Esophagus mucosa (tissue), 1 donor: Measurements from ENCODE around the gene TIAM2. TPM values are rescaled to one million over a fixed set of nuclear protein-coding genes. Genes with fewer than 3 reads are reported as not detected.

Source experiments
- ATAC-seq: fragments of 200-7000 bp; cut with Tn5 transposase; one replicate; pipeline ENCODE4 v1.9.1; 2020
- total RNA-seq: library from RNA; stranded (reverse); gene quantifications from one replicate; pipeline ENCODE4 v1.2.4, GENCODE V29; 2023
- donor health status: DM: yes; HTN: yes; CAD: no.

TIAM2 gene
- total RNA-seq, 1 donor from 2014 or later, result 3.1 TPM

DNA sequence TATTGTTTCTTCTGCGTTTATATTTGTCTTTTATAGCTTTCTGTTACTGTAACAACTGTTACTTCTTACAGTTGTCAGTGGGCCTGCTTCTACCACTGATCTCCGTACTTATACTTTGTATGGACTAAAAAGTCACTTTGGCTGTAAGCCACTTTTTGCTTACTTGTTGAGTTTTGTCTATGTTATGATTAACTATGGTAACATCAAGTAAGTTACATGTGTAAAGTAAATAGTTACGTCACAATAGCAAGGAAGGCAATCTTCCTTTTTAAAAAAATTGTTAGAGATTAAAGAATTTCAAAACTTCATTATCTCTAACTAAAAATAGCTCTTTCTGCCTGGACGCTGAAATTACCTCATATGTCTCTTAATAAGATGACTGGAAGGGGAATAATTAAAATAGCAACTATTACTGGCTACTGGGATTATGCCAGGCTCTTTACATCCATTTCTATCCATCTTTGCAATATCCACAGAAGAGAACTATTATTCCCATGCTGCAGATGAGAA lies 308.3 kb downstream of the TIAM2 start:
- ATAC-seq, result no peak

DNA sequence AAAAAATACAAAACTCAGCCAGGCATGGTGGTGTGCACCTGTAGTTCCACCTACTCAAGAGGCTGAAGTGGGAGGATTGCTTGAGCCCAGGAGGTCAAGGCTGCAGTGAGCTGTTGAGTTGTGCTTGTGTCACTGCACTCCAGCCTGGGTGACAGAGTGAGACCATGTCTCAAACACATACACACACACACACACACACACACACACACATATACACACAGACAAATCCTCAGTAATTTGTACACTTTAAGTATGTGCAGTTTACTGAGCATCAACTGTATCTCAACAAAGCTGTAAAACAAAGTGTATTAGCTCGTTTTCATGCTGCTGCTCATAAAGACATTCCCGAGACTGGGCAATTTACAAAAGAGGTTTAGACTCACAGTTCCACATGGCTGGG lies 311.8 kb downstream of the TIAM2 start:
- no peak for ATAC-seq
